HCT116 (cell line): ENCODE measurements around the gene TMEM242. TPM values are rescaled to one million over a fixed set of nuclear protein-coding genes. Genes with fewer than 3 reads are reported as not detected.

ENCODE experiments used
- ATAC-seq: fragments of 200-7000 bp; cut with Tn5 transposase; 2 replicates; pipeline ENCODE4 v1.9.1; 2020; ENCODE audit warnings: mild to moderate bottlenecking, moderate library complexity
- BruUV-seq: library from RNA; stranded (reverse); fragments of 400-500 nt; replicated peaks from 2 replicates; lab custom pipeline; 2021; lab: Mats Ljungman, UMichigan
- CTCF ChIA-PET: fragments of 300-600 bp; sonication (Branson Sonifier 250); formaldehyde crosslinking; loops from one replicate; lab custom pipeline; 2021; ENCODE audit warnings: antibody characterized with exemption; lab: Charles Lee
- POLR2A ChIA-PET: fragments of 300-600, 350-600 bp; sonication (Branson Sonifier 250); formaldehyde crosslinking; loops from one replicate; lab custom pipeline; 2021; ENCODE audit warnings: antibody characterized with exemption; lab: Charles Lee
- RAD21 ChIA-PET, 2 experiments: fragments of 300-600 bp; sonication (Branson Sonifier 250); formaldehyde crosslinking; loops; one replicate each; lab custom pipeline; 2023; ENCODE audit warnings: low total read pairs in 2 of 2; ENCODE audit not compliant: uncharacterized antibody in 2 of 2, unreplicated experiment in 2 of 2, low non-redundant PET in 1 of 2; lab: Charles Lee
- DNase-seq: peaks from one replicate; pipeline ENCODE4 v3.0.0-alpha.2; 2010; ENCODE audit warnings: low read depth, low spot score
- H2AFZ ChIP-seq: fragments of 200-600 bp; shearing (Covaris generic), sonication (generic); 2 replicates; pipeline ENCODE4 v1.6.1; 2017; ENCODE audit warnings: low read depth, mixed run types, mixed read lengths, antibody characterized with exemption, low read length; ENCODE audit not compliant: poor library complexity, severe bottlenecking
- H3K27ac ChIP-seq: 2 replicates; pipeline ENCODE4 v1.5.1; 2012; ENCODE audit warnings: low read depth, low read length
- H3K27me3 ChIP-seq: fragments of 200-600 bp; sonication (generic); 2 replicates; pipeline ENCODE4 v1.6.1; 2016; ENCODE audit warnings: mixed run types, low read length, mixed read lengths; ENCODE audit not compliant: insufficient read depth
- H3K36me3 ChIP-seq, 2 experiments: fragments of 200-500 bp in 1 of 2; fragments of 200-600 bp in 1 of 2; sonication (Bioruptor generic) in 1 of 2; sonication (generic) in 1 of 2; 2 replicates each; pipeline versions ENCODE4 v1.5.1 to v1.6.1; 2014 to 2016; ENCODE audit warnings: low read length in 2 of 2, inconsistent platforms in 1 of 2, mixed read lengths in 1 of 2, mixed run types in 1 of 2; ENCODE audit not compliant: insufficient read depth in 2 of 2, control insufficient read depth in 1 of 2
- H3K4me1 ChIP-seq, 2 experiments: fragments of 200-600 bp in 1 of 2; sonication (generic) in 1 of 2; 2 replicates each; pipeline versions ENCODE4 v1.5.1 to v1.6.1; 2012 to 2017; ENCODE audit warnings: low read length in 2 of 2, inconsistent platforms in 1 of 2, mild to moderate bottlenecking in 1 of 2, mixed read lengths in 1 of 2, mixed run types in 1 of 2, moderate library complexity in 1 of 2; ENCODE audit not compliant: insufficient read depth in 2 of 2, control insufficient read depth in 1 of 2
- H3K4me2 ChIP-seq: fragments of 200-600 bp; sonication (generic); 2 replicates; pipeline ENCODE4 v1.6.1; 2017; ENCODE audit warnings: mixed run types, low read length, mixed read lengths
- H3K4me3 ChIP-seq, 2 experiments: fragments of 200-600 bp in 1 of 2; sonication (generic) in 1 of 2; replicated peaks in 1 of 2; 2 replicates each; pipeline ENCODE4 v1.5.1; 2011 to 2016; ENCODE audit warnings: low read length in 2 of 2, control low read depth in 1 of 2, low read depth in 1 of 2, mild to moderate bottlenecking in 1 of 2, mixed read lengths in 1 of 2, mixed run types in 1 of 2
- H3K79me2 ChIP-seq: fragments of 200-600 bp; sonication (generic); 2 replicates; pipeline ENCODE4 v1.6.1; 2017; ENCODE audit warnings: mild to moderate bottlenecking, mixed run types, low read length, moderate library complexity, mixed read lengths; ENCODE audit not compliant: insufficient read depth
- H3K9ac ChIP-seq: fragments of 200-600 bp; sonication (generic); 2 replicates; pipeline ENCODE4 v1.6.1; 2016; ENCODE audit warnings: low read length, mixed read lengths
- H3K9me2 ChIP-seq: fragments of 200-600 bp; sonication (generic), shearing (Covaris generic); 2 replicates; pipeline ENCODE4 v1.6.1; 2017; ENCODE audit warnings: mixed run types, mild to moderate bottlenecking, moderate library complexity; ENCODE audit not compliant: insufficient read depth
- H3K9me3 ChIP-seq, 2 experiments: fragments of 200-500 bp in 1 of 2; fragments of 200-600 bp in 1 of 2; sonication (Bioruptor generic) in 1 of 2; sonication (generic) in 1 of 2; 2 replicates each; pipeline ENCODE4 v1.6.1; 2014 to 2017; ENCODE audit warnings: low read length in 2 of 2, mixed read lengths in 2 of 2, inconsistent platforms in 1 of 2, low read depth in 1 of 2, mild to moderate bottlenecking in 1 of 2, mixed run types in 1 of 2, moderate library complexity in 1 of 2; ENCODE audit not compliant: control insufficient read depth in 1 of 2, insufficient read depth in 1 of 2
- H4K20me1 ChIP-seq: fragments of 200-600 bp; sonication (generic), shearing (Covaris generic); 2 replicates; pipeline ENCODE4 v1.6.1; 2017; ENCODE audit warnings: mixed run types, mild to moderate bottlenecking, moderate library complexity; ENCODE audit not compliant: insufficient read depth
- CBX3 ChIP-seq: IDR thresholded peaks from 2 replicates; pipeline ENCODE4 v1.6.1; 2012; ENCODE audit warnings: low read depth
- CEBPB ChIP-seq: IDR thresholded peaks from 2 replicates; pipeline ENCODE4 v1.6.1; 2012; ENCODE audit warnings: low read depth
- EGR1 ChIP-seq: IDR thresholded peaks from 2 replicates; pipeline ENCODE4 v1.6.1; 2012; ENCODE audit warnings: low read depth
- ELF1 ChIP-seq: IDR thresholded peaks from 2 replicates; pipeline ENCODE4 v1.6.1; 2012; ENCODE audit warnings: low read depth, borderline replicate concordance
- EZH2 ChIP-seq: fragments of 200-600 bp; sonication (generic); IDR thresholded peaks from 2 replicates; pipeline ENCODE4 v1.6.1; 2017; ENCODE audit warnings: antibody characterized with exemption, mixed run types
- EZH2phosphoT487 ChIP-seq: fragments of 200-600 bp; IDR thresholded peaks from 2 replicates; pipeline ENCODE4 v1.6.1; 2018; ENCODE audit warnings: antibody characterized with exemption, borderline replicate concordance
- FOSL1 ChIP-seq: IDR thresholded peaks from 2 replicates; pipeline ENCODE4 v1.6.1; 2012; ENCODE audit warnings: low read depth
- JUND ChIP-seq: IDR thresholded peaks from 2 replicates; pipeline ENCODE4 v1.6.1; 2012
- POLR2AphosphoS5 ChIP-seq: IDR thresholded peaks from 2 replicates; pipeline ENCODE4 v1.6.1; 2011; ENCODE audit warnings: mild to moderate bottlenecking, low read depth, low read length, moderate library complexity
- RAD21 ChIP-seq: IDR thresholded peaks from 2 replicates; pipeline ENCODE4 v1.6.1; 2012; ENCODE audit warnings: low read depth, mild to moderate bottlenecking
- REST ChIP-seq: IDR thresholded peaks from 2 replicates; pipeline ENCODE4 v1.6.1; 2012; ENCODE audit warnings: low read depth
- SIN3A ChIP-seq: IDR thresholded peaks from 2 replicates; pipeline ENCODE4 v1.6.1; 2012; ENCODE audit warnings: low read depth
- SP1 ChIP-seq: IDR thresholded peaks from 2 replicates; pipeline ENCODE4 v1.6.1; 2012; ENCODE audit warnings: low read depth
- TCF7L2 ChIP-seq: IDR thresholded peaks from 2 replicates; pipeline ENCODE4 v1.7.0; 2011; ENCODE audit warnings: borderline replicate concordance, inconsistent platforms; ENCODE audit not compliant: insufficient read depth, insufficient read length; ENCODE audit errors: extremely low read depth
- YY1 ChIP-seq: IDR thresholded peaks from 2 replicates; pipeline ENCODE4 v1.6.1; 2011; ENCODE audit warnings: low read length, low read depth, moderate library complexity, mild to moderate bottlenecking; ENCODE audit not compliant: insufficient replicate concordance; ENCODE audit errors: extremely low read depth
- ZFX ChIP-seq: fragments of 450-650 bp; IDR thresholded peaks from 2 replicates; pipeline ENCODE4 v1.6.1; 2017
- intact Hi-C: fragments of 100-400 bp; cut with micrococcal nuclease; formaldehyde crosslinking; loops from 2 replicates; pipeline ENCODE4 v1.10.0; 2022
- total RNA-seq: library from RNA; stranded (reverse); gene quantifications from one replicate; pipeline ENCODE4 v1.2.1, GENCODE V29; 2021; ENCODE audit not compliant: unreplicated experiment
- TF ChIP-seq, protein P1 (sequence below): IDR thresholded peaks from 2 replicates; pipeline ENCODE4 v1.6.1; 2011; ENCODE audit warnings: mild to moderate bottlenecking, low read length, moderate library complexity; ENCODE audit not compliant: insufficient replicate concordance; ENCODE audit errors: extremely low read depth
- TF ChIP-seq, protein P2 (sequence below): IDR thresholded peaks from 2 replicates; pipeline ENCODE4 v1.6.1; 2012
- TF ChIP-seq, protein P3 (sequence below): IDR thresholded peaks from 2 replicates; pipeline ENCODE4 v1.6.1; 2012

TMEM242 gene
- total RNA-seq, 1 experiment from 2014 or later = 11.6 TPM

DNA sequence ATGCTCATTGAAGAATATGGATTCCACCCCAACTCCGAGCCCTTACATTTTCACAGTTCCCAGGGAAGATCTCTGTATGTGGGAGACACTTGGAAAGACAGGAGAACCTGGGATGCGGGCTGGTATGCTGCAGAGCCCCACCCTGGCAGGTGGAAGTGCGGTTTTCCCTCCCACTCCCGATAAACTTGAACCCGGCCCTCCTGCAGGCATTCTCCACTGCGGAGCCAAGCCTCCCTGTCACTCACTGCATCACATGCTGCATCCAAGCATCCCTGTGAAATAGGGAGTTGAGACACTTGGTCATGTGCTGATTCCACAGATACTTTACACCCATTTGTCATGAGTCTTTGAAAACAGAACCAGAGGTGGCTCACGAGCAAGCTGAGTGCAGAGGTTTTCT, 35.4 kb downstream of the TMEM242 start:
- ChIA-PET CTCF (no interaction called here), POLR2A (no interaction called here)

More for the DNA sequence above, 35.4 kb downstream of the TMEM242 start:
- TF ChIP-seq EZH2phosphoT487 (no peak), FOSL1 (no peak), ELF1 (no peak), SIN3A (no peak), SP1 (no peak), POLR2AphosphoS5 (no peak), RAD21 (no peak), YY1 (no peak), EZH2 (no peak), CEBPB (no peak), REST (no peak), CBX3 (no peak), ZFX (no peak), TCF7L2 (no peak), EGR1 (no peak), JUND (no peak)
- TF ChIP-seq, protein P1, sequence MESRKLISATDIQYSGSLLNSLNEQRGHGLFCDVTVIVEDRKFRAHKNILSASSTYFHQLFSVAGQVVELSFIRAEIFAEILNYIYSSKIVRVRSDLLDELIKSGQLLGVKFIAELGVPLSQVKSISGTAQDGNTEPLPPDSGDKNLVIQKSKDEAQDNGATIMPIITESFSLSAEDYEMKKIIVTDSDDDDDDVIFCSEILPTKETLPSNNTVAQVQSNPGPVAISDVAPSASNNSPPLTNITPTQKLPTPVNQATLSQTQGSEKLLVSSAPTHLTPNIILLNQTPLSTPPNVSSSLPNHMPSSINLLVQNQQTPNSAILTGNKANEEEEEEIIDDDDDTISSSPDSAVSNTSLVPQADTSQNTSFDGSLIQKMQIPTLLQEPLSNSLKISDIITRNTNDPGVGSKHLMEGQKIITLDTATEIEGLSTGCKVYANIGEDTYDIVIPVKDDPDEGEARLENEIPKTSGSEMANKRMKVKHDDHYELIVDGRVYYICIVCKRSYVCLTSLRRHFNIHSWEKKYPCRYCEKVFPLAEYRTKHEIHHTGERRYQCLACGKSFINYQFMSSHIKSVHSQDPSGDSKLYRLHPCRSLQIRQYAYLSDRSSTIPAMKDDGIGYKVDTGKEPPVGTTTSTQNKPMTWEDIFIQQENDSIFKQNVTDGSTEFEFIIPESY = no peak
- TF ChIP-seq, protein P2, sequence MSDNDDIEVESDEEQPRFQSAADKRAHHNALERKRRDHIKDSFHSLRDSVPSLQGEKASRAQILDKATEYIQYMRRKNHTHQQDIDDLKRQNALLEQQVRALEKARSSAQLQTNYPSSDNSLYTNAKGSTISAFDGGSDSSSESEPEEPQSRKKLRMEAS = no peak
- TF ChIP-seq, protein P3, sequence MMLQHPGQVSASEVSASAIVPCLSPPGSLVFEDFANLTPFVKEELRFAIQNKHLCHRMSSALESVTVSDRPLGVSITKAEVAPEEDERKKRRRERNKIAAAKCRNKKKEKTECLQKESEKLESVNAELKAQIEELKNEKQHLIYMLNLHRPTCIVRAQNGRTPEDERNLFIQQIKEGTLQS = no peak
- BruUV-seq = no TSS peak
- RAD21 ChIA-PET = no interaction called here
- Histone ChIP-seq H3K9me2 (no peaks in the 10 kb centered on the region), H3K27me3 (no peaks in the 10 kb centered on the region), H3K4me3 (no peak overlapping the region), H3K4me1 (no peaks in the 10 kb centered on the region), H2AFZ (no peak overlapping the region), H3K36me3 (0 out of 4 replicates have a peak, but pooled peaks cover 0 to 2% of the 10 kb centered on the region in 2 experiments), H3K27ac (no peak overlapping the region), H3K79me2 (no peaks in the 10 kb centered on the region), H3K4me2 (no peak overlapping the region), H3K9ac (no peak overlapping the region), H3K9me3 (no peaks in the 10 kb centered on the region), H4K20me1 (no peaks in the 10 kb centered on the region)
- intact Hi-C loops = no loop called here
- DNase-seq (no peak), ATAC-seq (no peak)
